Activated naive CD4-positive, alpha-beta T cell (primary cell): ENCODE data around the gene TSPEAR.

ENCODE experiments used
- DNase-seq, 4 experiments: peaks; one replicate each; lab custom pipeline; 2025; lab: John Stamatoyannopoulos, UW

The TSPEAR gene

DNA sequence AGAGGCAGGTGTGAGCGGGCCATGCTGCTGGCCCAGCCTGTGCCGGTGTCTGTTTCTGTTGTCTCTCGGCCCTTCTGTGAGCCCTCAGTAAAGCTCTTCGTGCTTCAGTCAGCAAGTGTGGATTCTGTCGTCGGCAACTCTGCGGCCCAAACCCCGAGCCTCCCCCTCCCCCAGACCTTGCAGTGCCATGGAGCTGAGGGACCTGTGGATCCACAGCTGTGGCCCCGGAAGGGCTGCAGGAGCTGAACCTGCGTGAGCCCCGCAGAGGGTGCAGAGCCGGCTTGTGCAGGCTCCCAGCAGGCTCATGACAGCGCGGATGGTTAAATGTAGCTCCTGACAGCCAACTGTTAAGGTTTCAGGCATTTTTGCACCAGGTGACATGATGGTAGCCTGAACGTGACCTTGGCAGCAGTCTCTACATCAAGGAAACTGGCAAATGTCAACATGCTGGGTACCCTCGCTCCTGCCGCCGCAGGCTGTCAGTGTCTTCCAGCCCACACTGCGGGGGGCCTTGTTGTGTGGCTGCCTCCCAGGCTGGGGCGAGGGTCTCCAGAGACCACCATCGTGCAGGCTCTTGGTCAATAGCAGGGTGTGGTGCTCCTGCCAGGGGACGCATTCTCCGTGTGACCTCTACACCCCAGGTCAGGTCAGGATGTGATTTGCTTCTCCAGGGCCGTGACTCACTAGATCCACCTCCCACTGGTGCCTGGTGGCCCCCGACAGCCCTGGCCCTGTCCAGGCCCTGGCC, 249.1 kb downstream of the TSPEAR start:
- DNase-seq = no peak

GRCh38 chr21:44461464-44462001, 249.8 kb downstream of the TSPEAR start:
- DNase-seq = no peak

DNA sequence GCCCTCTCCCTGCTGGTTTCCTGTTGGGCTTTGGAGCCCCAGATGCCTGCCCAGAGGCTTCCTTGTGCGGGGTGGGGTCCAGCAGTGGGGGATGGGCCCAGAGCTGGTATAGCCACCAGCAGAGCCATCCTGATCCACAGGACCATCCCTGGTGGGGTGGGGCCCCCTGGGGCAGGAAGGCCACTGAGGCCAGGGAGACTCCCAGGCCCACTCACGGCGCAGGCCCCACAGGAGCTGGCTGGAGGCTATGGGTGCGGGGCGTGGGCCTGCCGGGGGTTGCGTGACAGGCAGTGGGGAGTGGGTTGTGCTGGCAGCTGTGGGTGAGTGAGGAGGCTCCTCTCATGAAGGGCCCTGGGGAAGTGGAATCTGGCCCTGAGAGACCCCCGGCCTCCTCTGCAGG, 250.4 kb downstream of the TSPEAR start:
- DNase-seq = no peak

DNA sequence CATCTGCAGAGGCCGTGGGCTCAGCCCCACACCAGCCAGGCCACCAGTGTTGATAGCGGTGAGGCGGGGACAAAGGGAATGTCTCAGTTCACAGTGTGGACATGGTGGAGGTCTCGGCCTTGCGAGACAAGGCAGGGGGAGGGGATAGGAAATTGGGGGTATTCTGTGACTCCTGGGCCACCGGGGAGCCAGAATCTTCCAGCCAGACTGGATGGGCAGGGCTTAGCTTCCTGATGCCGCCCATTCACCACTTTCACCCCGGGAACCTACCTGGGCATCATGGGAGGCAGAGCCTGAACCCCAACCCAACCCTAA, 251.0 kb downstream of the TSPEAR start:
- DNase-seq = no peak

DNA sequence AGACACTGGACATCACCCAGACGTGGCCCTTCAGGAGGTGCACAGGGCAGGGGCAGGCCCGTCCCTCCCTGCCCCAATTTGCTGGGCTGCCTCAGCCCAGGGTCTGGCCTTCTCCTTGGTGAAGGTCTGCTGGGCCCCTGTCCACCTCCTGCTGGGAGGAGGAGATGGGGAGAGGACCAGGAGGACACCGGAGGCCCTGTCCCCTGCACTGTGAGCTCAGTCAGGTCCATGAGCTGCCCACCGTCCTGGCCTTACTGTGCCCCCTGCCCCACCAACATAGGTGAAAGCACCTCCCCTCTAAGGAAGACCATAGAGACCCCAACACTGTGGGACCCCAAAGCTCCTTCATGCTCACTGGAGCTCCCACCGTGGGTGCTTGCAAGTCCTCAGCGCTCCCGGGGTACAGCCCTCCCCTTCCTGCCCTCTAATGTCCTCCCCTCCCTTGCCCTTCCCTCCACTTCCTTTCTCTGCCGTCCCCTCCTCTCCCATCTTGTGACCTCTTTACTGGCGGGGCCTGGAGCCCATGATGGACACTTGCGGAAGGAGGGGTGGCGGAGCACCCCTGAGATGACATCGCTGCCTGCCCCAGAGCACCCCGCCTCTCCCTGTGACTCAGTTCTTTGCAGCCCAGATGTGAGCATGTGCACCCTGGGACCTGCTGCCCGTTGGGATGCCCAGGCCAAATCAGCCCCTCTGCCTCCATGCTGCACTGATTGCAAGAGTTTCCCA, 251.5 kb downstream of the TSPEAR start:
- no peak for DNase-seq

DNA sequence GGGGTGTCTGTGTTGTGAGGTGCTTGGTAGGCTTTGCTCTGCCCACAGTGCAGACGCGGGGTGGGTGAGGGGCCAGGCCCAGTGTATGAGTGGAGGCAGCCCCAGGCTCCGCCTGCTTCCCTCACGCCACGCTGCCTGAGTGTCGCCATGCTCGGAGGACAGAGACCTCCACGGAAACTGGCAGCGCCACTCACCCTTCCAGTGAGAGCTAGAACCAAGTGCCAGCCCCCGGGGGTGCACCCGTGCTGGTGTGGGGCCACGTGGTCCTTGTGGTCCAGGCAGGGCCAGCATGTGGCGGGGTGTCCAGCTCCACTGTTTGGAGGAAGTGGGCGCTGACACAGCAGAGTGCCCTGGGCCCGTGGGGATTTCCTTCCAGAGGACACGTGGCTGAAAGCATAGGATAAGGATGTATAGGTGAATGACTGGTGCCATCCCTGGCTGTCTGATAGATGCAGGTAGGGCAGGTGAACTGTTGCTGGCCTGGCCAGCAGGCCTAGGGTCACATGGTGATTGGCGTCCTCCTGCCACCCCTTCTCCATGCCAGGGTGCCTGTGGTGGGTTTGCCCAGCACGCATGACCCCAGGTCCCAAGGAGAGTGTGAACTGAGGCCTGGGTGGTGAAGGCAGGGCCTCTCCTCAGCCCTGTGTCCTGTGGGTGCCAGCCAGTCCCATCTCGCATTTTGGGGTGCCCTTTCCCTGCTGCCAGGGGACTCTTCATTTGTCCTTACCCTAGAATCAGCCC, 252.2 kb downstream of the TSPEAR start:
- no peak for DNase-seq

- DNase-seq = no peak
These were observed 254.2 kb downstream of the TSPEAR start for GRCh38 chr21:44456915-44457736.

GRCh38 chr21:44456214-44456914, 255.0 kb downstream of the TSPEAR start:
- DNase-seq = no peak

GRCh38 chr21:44455524-44456213, 255.7 kb downstream of the TSPEAR start:
- DNase-seq = peak in 1 of 4 experiments; percentile 34

GRCh38 chr21:44454747-44455523, 256.4 kb downstream of the TSPEAR start, which contains the start of gene LRRC3:
TSS of gene LRRC3 (plus strand) at chr21:44455510. CDS start at chr21:44456645, 1,135 bp downstream.
- DNase-seq = peak; percentile 50 to 83 (median 64)

- no peak for DNase-seq
These were observed 257.3 kb downstream of the TSPEAR start for GRCh38 chr21:44454058-44454457.

- DNase-seq = no peak
These were observed 258.3 kb downstream of the TSPEAR start for GRCh38 chr21:44453120-44453519.

DNA sequence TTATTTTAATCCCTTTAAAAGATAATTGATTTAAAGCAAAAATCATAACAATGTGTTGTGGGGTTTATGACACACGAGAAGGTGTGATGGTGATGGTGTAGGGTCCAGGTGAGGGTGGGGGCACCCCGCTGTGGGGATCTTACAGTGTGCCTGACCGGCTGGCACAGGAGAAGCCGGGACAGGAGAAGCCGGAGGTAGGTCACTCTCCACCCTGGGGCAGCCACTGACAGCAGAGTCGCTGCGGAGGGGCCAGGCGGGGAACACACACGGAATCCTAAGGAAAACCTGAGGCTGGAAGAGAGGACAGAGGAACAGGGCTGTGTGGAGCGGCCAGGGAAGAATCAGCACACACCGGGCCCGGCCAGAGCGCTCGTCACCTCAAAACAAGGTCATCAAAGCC, 260.4 kb downstream of the TSPEAR start:
- DNase-seq = no peak

GRCh38 chr21:44450402-44450801, 261.0 kb downstream of the TSPEAR start:
- no peak for DNase-seq

DNA sequence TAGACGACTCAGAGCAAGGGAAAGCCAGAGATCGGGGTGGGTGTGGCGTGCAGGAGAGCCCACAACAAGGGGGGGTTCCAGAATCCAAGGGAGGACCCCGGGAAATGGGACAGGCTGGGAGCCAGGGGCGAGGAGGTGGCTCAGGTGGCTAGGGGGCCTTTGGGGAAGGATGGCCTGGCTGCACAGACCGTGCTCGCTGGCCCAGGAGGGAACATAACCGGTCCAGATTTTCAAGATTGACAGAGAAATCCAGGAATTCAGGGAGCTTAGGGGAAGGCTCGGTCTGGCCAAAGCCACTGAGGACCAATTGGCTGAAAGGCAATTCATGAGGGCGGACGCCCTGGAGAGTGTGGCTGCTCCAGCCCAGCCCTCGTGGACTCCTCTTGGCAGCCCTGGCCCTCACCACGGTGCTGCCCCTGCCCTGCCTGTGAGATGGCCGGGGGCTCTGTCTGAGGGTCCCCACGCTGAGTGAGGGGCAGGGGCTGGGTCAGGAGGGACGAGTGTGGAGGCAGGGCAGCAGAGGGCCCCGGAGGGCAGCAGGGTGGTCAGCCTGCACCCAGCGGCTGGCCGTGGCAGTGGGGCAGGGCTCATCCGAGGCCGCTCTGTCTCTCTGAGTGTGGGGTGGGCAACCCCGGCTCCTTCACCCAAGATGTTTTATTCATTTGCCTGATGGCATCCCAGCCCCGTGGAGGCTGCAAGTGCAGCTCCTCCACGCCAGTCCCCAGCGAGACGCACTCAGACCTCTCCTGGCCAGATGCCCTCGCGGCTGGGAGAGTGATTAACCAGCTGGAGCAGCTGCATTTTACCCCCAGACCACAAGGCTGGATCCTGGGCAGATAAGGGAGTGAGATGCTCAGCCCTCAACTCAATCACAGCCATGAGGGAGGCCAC, 261.7 kb downstream of the TSPEAR start:
- DNase-seq = no peak

- DNase-seq = no peak
These were observed 262.7 kb downstream of the TSPEAR start for GRCh38 chr21:44448651-44449131.
